HK-2 (cell line): ENCODE results near the gene ACVR1.

Experiments
- DNase-seq: peaks from one replicate; pipeline ENCODE4 v3.0.0-alpha.2; 2018; ENCODE audit not compliant: unreplicated experiment

The ACVR1 gene

GRCh38 chr2:157853211-157853610 lies 22.9 kb downstream of the ACVR1 start:
- DNase-seq: no peak

GRCh38 chr2:157849591-157849990 lies 26.5 kb downstream of the ACVR1 start:
- DNase-seq: no peak

- DNase-seq: no peak
Measured at GRCh38 chr2:157848213-157848612, 27.9 kb downstream of the ACVR1 start.

GRCh38 chr2:157845081-157845480 lies 31.0 kb downstream of the ACVR1 start:
- DNase-seq: no peak

- DNase-seq: no peak
Measured at GRCh38 chr2:157843935-157844334, 32.2 kb downstream of the ACVR1 start.

- DNase-seq: no peak
Measured at GRCh38 chr2:157843081-157843480, 33.0 kb downstream of the ACVR1 start.

- no peak for DNase-seq
Measured at GRCh38 chr2:157842106-157842879, 33.8 kb downstream of the ACVR1 start.

- DNase-seq: no peak
Measured at GRCh38 chr2:157841485-157841884, 34.6 kb downstream of the ACVR1 start.

GRCh38 chr2:157840568-157841156 lies 35.5 kb downstream of the ACVR1 start:
- peak; percentile 45 for DNase-seq

- DNase-seq: no peak
Measured at GRCh38 chr2:157839822-157840221, 36.3 kb downstream of the ACVR1 start.

- no peak for DNase-seq
Measured at GRCh38 chr2:157839162-157839801, 36.8 kb downstream of the ACVR1 start.

- DNase-seq: peak; percentile 37
Measured at GRCh38 chr2:157838442-157839161, 37.5 kb downstream of the ACVR1 start.

GRCh38 chr2:157837851-157838441 lies 38.2 kb downstream of the ACVR1 start:
- DNase-seq: no peak

- no peak for DNase-seq
Measured at GRCh38 chr2:157836531-157836930, 39.6 kb downstream of the ACVR1 start.

GRCh38 chr2:157835425-157835824 lies 40.7 kb downstream of the ACVR1 start:
- DNase-seq: no peak

GRCh38 chr2:157835006-157835405 lies 41.1 kb downstream of the ACVR1 start:
- DNase-seq: no peak

- no peak for DNase-seq
Measured at GRCh38 chr2:157833721-157834120, 42.4 kb downstream of the ACVR1 start.

- no peak for DNase-seq
Measured at GRCh38 chr2:157831573-157832315, 44.4 kb downstream of the ACVR1 start.

GRCh38 chr2:157830696-157831570 lies 45.2 kb downstream of the ACVR1 start:
- no peak for DNase-seq

- DNase-seq: no peak
Measured at GRCh38 chr2:157830266-157830665, 45.9 kb downstream of the ACVR1 start.
